ENCODE results near the gene DIDO1.

DNA sequence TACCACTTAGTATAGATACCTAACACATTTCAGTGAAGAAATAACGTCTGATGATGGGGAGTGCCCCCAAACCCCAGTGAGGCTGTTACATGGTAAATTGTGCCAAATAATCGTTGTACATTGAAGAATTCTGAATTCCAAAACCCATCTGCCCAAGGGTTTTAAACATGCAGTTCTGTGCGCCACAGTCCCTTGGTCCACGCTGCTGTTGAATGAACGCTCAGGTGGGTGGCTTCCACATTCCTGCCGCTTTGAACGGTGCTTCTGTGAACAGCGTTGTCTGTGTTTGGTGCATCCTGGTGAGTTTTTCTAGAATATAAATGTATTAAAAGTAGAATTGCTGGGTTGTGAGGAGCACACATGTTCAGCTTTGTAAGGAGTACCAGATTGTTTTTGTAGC lies 14.6 kb upstream of the DIDO1 start:
- TF ChIP-seq, protein P1, sequence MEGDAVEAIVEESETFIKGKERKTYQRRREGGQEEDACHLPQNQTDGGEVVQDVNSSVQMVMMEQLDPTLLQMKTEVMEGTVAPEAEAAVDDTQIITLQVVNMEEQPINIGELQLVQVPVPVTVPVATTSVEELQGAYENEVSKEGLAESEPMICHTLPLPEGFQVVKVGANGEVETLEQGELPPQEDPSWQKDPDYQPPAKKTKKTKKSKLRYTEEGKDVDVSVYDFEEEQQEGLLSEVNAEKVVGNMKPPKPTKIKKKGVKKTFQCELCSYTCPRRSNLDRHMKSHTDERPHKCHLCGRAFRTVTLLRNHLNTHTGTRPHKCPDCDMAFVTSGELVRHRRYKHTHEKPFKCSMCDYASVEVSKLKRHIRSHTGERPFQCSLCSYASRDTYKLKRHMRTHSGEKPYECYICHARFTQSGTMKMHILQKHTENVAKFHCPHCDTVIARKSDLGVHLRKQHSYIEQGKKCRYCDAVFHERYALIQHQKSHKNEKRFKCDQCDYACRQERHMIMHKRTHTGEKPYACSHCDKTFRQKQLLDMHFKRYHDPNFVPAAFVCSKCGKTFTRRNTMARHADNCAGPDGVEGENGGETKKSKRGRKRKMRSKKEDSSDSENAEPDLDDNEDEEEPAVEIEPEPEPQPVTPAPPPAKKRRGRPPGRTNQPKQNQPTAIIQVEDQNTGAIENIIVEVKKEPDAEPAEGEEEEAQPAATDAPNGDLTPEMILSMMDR (IDR thresholded peaks at IDR 0.05) = no peak
- no peak for TF ChIP-seq POLR2A (IDR thresholded peaks at IDR 0.05)

Data from lower leg skin (tissue), 3 donors.